A549 (cell line): Measurements from ENCODE around the gene ADM2. TPM values are rescaled to one million over a fixed set of nuclear protein-coding genes. Genes with fewer than 3 reads are reported as not detected.

ENCODE experiments used
- ATAC-seq, 2 experiments: fragments of 200-7000 bp in 1 of 2; fragments of >200 bp in 1 of 2; cut with Nextera tagmentation in 1 of 2; cut with Tn5 transposase in 1 of 2; 3 replicates each; pipeline versions ENCODE4 v1.8.0 to v1.9.1; 2018 to 2020; ENCODE audit warnings: mild to moderate bottlenecking in 1 of 2, moderate library complexity in 1 of 2
- CTCF ChIA-PET: fragments of 300-600 bp; sonication (Branson Sonifier 250); formaldehyde crosslinking; extraction: SDS; loops from one replicate; lab custom pipeline; 2021; ENCODE audit warnings: antibody characterized with exemption, inconsistent platforms; lab: Yijun Ruan, JAX
- POLR2A ChIA-PET: fragments of 350-600 bp; formaldehyde crosslinking; extraction: SDS; loops from one replicate; lab custom pipeline; 2021; ENCODE audit warnings: antibody characterized with exemption, inconsistent platforms; lab: Yijun Ruan, JAX
- DNase-seq, 2 experiments: peaks; one replicate each; pipeline versions ENCODE4 v3.0.0 to v3.0.0-alpha.2; 2011 to 2016; ENCODE audit warnings: low read depth in 1 of 2, low spot score in 1 of 2
- FAIRE-seq: peaks from 2 replicates; lab custom pipeline; 2011; peaks lifted over from hg19 to GRCh38; lab: Jason Lieb, UNC
- H3K27ac ChIP-seq, 2 experiments: fragments of >200 bp; sonication (Bioruptor Twin); formaldehyde crosslinking; 3 replicates each; pipeline ENCODE4 v1.5.1; 2016 to 2017
- H3K4me1 ChIP-seq: fragments of >200 bp; sonication (Bioruptor Twin); formaldehyde crosslinking; 3 replicates; pipeline ENCODE4 v1.6.1; 2016
- H3K4me2 ChIP-seq: fragments of >200 bp; sonication (Bioruptor Twin); formaldehyde crosslinking; 3 replicates; pipeline ENCODE4 v1.6.1; 2016
- H3K4me3 ChIP-seq: fragments of >200 bp; sonication (Bioruptor Twin); formaldehyde crosslinking; 3 replicates; pipeline ENCODE4 v1.5.1; 2016
- H3K9me3 ChIP-seq: fragments of >200 bp; sonication (Bioruptor Twin); formaldehyde crosslinking; 3 replicates; pipeline ENCODE4 v1.6.1; 2016
- HDAC2 ChIP-seq: fragments of 200-600 bp; sonication (generic); IDR thresholded peaks from 2 replicates; pipeline ENCODE4 v1.6.1; 2016
- HMGXB4 ChIP-seq: fragments of 250-450 bp; sonication (Bioruptor Pico); IDR thresholded peaks from 2 replicates; pipeline ENCODE4 v1.5.0; 2021; ENCODE audit warnings: mild to moderate bottlenecking, moderate library complexity, borderline replicate concordance
- HOXA7 ChIP-seq: fragments of 250-450 bp; sonication (Bioruptor Pico); IDR thresholded peaks from 2 replicates; pipeline ENCODE4 v1.5.0; 2020; ENCODE audit warnings: mild to moderate bottlenecking, moderate library complexity
- MAFK ChIP-seq: fragments of 450-650 bp; IDR thresholded peaks from 2 replicates; pipeline ENCODE4 v1.6.1; 2014; ENCODE audit not compliant: partially characterized antibody
- POLR2A ChIP-seq: IDR thresholded peaks from 2 replicates; pipeline ENCODE4 v1.6.1; 2012; ENCODE audit warnings: mild to moderate bottlenecking, low read length
- SMC3 ChIP-seq: fragments of >200 bp; sonication (Bioruptor Twin); formaldehyde crosslinking; IDR thresholded peaks from 3 replicates; pipeline ENCODE4 v1.6.1; 2018; ENCODE audit warnings: inconsistent platforms
- SREBF2 ChIP-seq: fragments of 450-650 bp; IDR thresholded peaks from 2 replicates; pipeline ENCODE4 v1.6.1; 2014; ENCODE audit warnings: mild to moderate bottlenecking, moderate library complexity
- TFCP2L1 ChIP-seq: fragments of 250-450 bp; sonication (Bioruptor Pico); IDR thresholded peaks from 2 replicates; pipeline ENCODE4 v1.5.0; 2021; ENCODE audit warnings: mild to moderate bottlenecking
- WGBS: methylation state at CpG from one replicate; pipeline ENCODE4 v1.1.6; 2017; ENCODE audit errors: missing lambda C conversion rate; 5-methylcytosine and 5-hydroxymethylcytosine counted together
- polyA plus RNA-seq, 4 experiments: library from polyadenylated mRNA; depleted of rRNA in 3 of 4; stranded (reverse); fragments of >200 nt; fragmentation: RNase III in 1 of 4; extraction: RNeasy Plus Mini Kit Qiagen cat#74134 plus additional on column Dnase treatment in 1 of 4; gene quantifications; 2 replicates in 3 of 4; 3 replicates in 1 of 4; pipeline ENCODE4 v1.2.3, GENCODE V29; 2011 to 2017
- TF ChIP-seq, protein P1 (sequence below): IDR thresholded peaks from 2 replicates; pipeline ENCODE4 v1.6.1; 2012
- TF ChIP-seq, protein P2 (sequence below): IDR thresholded peaks from 2 replicates; pipeline ENCODE4 v1.6.1; 2012

The ADM2 gene
- polyA plus RNA-seq, 2 of the 4 experiments (the other 2 are of a cell fraction): 0.50 to 1.1 TPM

DNA sequence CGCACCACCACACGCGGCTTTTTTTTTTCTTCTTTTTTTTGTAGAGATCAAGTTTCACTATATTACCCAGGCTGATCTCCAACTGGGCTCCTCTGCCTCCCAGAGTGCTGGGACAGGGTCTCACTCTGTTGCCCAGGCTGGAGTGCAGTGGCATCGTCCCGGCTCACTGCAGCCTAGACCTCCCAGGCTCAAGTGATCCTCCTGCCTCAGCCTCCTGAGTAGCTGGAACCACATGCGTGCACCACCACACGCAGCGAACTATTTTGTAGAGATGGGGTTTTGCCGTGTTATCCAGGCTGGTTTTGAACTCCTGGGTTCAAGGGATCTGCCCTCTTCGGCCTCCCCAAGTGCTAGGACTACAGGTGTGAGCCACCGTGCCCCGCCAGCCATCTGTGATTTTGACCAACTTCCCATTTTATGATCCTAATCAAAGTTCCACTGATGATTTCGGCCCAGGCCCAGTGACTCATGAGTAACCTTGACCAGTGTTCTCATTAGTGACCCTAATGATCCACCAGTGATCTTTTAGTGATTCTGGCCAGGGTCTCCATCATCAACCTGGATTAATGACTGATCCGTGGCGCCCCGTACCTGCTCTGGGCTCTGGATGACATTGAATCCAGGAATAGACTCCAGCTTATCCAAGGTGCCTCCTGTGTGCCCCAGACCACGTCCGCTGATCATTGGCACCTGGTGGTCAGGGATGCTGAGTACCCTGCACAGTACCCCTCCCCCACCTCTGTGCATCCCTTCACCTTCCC, 46.8 kb downstream of the ADM2 start:
- 96% methylated on average over 13 of the region's 18 CpGs for WGBS
- no peak for FAIRE-seq
- ATAC-seq: no peak
- Histone ChIP-seq H3K9me3 (no peaks in the 10 kb centered on the region), H3K4me1 (peaks cover 24% of the 10 kb centered on the region), H3K4me3 (no peak overlapping the region), H3K27ac (peak overlapping the region in 1 of 2 experiments; percentile 99; a peak in 1 of 6 replicates), H3K4me2 (peak overlapping the region; percentile 96; the same call in 2 of the 3 replicates)
- ChIA-PET POLR2A (interaction anchor here (0.9 to 2.4 kb wide), 3 partner anchors 11 to 35 kb away, joined by 3 to 13 read pairs (median 3); partner anchors contain the start of genes LMF2 and SYCE3), CTCF (interaction anchor here (0.7 to 3.0 kb wide), 6 partner anchors 10 to 286 kb away, joined by 3 to 19 read pairs (median 4); partner anchors contain the start of gene SYCE3)
- TF ChIP-seq, protein P1, sequence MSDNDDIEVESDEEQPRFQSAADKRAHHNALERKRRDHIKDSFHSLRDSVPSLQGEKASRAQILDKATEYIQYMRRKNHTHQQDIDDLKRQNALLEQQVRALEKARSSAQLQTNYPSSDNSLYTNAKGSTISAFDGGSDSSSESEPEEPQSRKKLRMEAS: 0 out of 2 replicates have a peak, but pooled peaks have one; percentile 9
- TF ChIP-seq SREBF2 (no peak), POLR2A (peak; percentile 13; the same call in 1 of the 2 replicates)
- TF ChIP-seq, protein P2, sequence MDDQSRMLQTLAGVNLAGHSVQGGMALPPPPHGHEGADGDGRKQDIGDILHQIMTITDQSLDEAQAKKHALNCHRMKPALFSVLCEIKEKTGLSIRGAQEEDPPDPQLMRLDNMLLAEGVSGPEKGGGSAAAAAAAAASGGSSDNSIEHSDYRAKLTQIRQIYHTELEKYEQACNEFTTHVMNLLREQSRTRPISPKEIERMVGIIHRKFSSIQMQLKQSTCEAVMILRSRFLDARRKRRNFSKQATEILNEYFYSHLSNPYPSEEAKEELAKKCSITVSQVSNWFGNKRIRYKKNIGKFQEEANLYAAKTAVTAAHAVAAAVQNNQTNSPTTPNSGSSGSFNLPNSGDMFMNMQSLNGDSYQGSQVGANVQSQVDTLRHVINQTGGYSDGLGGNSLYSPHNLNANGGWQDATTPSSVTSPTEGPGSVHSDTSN: 0 out of 2 replicates have a peak, but pooled peaks have one; percentile 34
- DNase-seq: no peak

DNA sequence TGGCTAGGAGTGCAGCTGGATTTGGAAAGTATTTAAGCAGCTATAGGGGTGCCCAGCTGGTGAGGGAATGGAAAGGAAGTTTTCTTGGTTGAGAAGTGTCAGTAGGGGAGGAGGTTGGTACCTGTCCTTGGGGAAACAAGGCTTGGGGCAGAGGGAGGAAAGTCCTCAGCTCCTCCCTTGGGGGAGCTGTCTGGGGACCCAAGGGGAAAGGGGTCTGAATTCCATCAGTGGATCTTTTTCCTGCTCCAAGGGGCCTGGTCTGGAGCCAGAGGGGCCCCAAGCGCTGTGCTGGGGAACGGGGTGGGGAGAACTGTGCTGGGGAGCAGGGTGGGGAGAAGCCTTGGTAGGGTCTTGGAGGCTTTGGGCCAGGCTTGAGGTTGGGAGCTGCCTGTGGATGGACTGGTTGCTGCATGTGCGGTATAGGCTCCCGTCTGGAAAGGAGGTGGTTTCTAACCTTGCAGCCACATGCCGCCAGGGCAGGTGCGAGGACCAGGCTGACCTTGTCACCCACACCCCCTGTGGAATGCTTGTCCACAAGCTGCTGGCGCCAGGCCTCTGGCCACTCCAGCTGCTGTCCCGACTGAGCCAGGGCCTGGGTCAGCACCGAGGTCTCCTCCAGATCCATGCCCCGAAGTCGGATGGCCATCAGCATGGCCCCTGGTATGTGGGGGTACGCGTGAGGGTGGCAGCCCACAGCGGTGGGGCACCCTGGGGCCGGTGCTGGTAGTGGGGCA, 47.5 kb downstream of the ADM2 start:
- CTCF ChIA-PET: interaction anchor here (0.9 to 3.0 kb wide), 4 partner anchors 10 to 92 kb away, joined by 3 to 19 read pairs (median 4); partner anchors contain the start of gene SYCE3
- H3K4me2 ChIP-seq: peak overlapping the region; percentile 92
- ATAC-seq (no peak), DNase-seq (no peak), FAIRE-seq (no peak)
- TF ChIP-seq, protein P2: peak; percentile 31; the same call in 1 of the 2 replicates
- TF ChIP-seq MAFK (no peak), SMC3 (no peak)
- POLR2A ChIA-PET: interaction anchor here (0.9 to 1.2 kb wide), 2 partner anchors 21 to 34 kb away, joined by 3 read pairs; partner anchors contain the start of genes LMF2 and SYCE3
- WGBS: 100% methylated on average over 3 of the region's 15 CpGs
- peak overlapping the region in 1 of 2 experiments; percentile 98; a peak in 4 of 6 replicates for H3K27ac ChIP-seq
- H3K4me1 ChIP-seq: peaks cover 30% of the 10 kb centered on the region
- H3K9me3 ChIP-seq: no peaks in the 10 kb centered on the region
- H3K4me3 ChIP-seq: peak overlapping the region; percentile 64; the same call in 2 of the 3 replicates

- POLR2A ChIA-PET: interaction anchor here (1.0 to 1.2 kb wide), 4 partner anchors 20 to 53 kb away, joined by 3 to 4 read pairs (median 3); partner anchors contain the start of genes CHKB, LMF2, NCAPH2 and SYCE3
Observed at GRCh38 chr22:50529416-50529896, 48.1 kb downstream of the ADM2 start.

More at GRCh38 chr22:50529416-50529896, 48.1 kb downstream of the ADM2 start:
- FAIRE-seq: no peak
- WGBS: 97% methylated on average over 6 of the region's 50 CpGs
- Histone ChIP-seq H3K4me1 (peaks cover 30% of the 10 kb centered on the region), H3K9me3 (no peaks in the 10 kb centered on the region), H3K27ac (peak overlapping the region; percentile 95 to 98)
- no peak for ATAC-seq
- CTCF ChIA-PET: interaction anchor here (1.2 to 3.0 kb wide), 3 partner anchors 11 to 90 kb away, joined by 4 to 19 read pairs (median 4); partner anchors contain the start of gene SYCE3
- TF ChIP-seq HDAC2 (no peak), HMGXB4 (no peak), TFCP2L1 (0 out of 2 replicates have a peak, but pooled peaks have one; percentile 50), HOXA7 (CRISPR knock-in tag) (0 out of 2 replicates have a peak, but pooled peaks have one; percentile 59)
- TF ChIP-seq, all 56 proteins: peak for 2
- Histone ChIP-seq H3K4me3 (peak overlapping the region; percentile 64), H3K4me2 (peak overlapping the region; percentile 92)
- DNase-seq: no peak
